Epithelial cell of proximal tubule (primary cell): ENCODE results near the gene FAM24A. TPM values are rescaled to one million over a fixed set of nuclear protein-coding genes. Genes with fewer than 3 reads are reported as not detected.
A peak's percentile ranks its signal among the peaks of the same experiment; 100 is the strongest.

Experiments
- DNase-seq: peaks from one replicate; pipeline ENCODE4 v3.0.0-alpha.2; 2011; ENCODE audit warnings: low read depth
- H3K4me3 ChIP-seq: 2 replicates; pipeline ENCODE4 v1.5.1; 2011; ENCODE audit warnings: low read depth, mild to moderate bottlenecking, low read length
- total RNA-seq: library from RNA; depleted of rRNA; stranded (reverse); fragments of >200 nt; gene quantifications from 2 replicates; pipeline ENCODE4 v1.2.3, GENCODE V29; 2015
- TF ChIP-seq, protein P1 (sequence below): conservative IDR thresholded peaks from 2 replicates; pipeline ENCODE4 v1.5.1; 2012; ENCODE audit warnings: low read depth, mild to moderate bottlenecking, low read length

The FAM24A gene
- total RNA-seq, 1 donor from 2014 or later = not detected

DNA sequence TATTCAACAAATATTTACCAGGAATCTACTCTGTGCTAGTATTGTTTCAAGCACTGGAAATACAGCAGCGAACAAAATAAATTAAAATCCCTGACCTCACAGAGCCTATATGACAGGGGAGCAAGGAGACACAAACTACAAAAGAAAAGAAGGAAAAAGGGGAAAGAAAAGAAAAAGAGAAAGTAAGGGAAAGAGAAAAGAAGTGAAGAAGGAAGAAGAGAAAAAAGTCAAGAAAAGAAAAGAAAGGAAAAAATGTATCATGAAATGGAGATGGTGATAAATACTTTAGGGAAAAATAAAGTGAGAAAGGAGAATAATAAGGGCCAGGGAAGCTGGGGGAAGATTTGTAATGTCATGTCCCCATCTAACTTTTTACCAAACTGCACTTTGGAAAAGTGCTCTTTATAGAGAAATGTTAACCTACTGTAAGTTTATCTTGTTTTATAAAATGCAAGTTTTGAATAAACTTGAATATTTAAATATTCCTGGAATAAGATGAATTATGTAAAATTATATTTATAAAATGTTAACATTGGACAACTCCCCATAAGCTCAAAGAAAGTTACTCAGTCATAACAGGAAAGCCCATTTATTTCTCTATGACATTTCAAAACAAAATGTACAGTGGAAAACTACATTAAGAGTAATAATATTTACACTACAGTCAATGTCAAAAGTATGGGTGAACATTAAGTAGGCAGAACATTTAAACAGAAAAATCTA lies 28.9 kb downstream of the FAM24A start:
- TF ChIP-seq, protein P1, sequence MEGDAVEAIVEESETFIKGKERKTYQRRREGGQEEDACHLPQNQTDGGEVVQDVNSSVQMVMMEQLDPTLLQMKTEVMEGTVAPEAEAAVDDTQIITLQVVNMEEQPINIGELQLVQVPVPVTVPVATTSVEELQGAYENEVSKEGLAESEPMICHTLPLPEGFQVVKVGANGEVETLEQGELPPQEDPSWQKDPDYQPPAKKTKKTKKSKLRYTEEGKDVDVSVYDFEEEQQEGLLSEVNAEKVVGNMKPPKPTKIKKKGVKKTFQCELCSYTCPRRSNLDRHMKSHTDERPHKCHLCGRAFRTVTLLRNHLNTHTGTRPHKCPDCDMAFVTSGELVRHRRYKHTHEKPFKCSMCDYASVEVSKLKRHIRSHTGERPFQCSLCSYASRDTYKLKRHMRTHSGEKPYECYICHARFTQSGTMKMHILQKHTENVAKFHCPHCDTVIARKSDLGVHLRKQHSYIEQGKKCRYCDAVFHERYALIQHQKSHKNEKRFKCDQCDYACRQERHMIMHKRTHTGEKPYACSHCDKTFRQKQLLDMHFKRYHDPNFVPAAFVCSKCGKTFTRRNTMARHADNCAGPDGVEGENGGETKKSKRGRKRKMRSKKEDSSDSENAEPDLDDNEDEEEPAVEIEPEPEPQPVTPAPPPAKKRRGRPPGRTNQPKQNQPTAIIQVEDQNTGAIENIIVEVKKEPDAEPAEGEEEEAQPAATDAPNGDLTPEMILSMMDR = no peak
- no peak for DNase-seq
- no peak overlapping the region for H3K4me3 ChIP-seq

DNA sequence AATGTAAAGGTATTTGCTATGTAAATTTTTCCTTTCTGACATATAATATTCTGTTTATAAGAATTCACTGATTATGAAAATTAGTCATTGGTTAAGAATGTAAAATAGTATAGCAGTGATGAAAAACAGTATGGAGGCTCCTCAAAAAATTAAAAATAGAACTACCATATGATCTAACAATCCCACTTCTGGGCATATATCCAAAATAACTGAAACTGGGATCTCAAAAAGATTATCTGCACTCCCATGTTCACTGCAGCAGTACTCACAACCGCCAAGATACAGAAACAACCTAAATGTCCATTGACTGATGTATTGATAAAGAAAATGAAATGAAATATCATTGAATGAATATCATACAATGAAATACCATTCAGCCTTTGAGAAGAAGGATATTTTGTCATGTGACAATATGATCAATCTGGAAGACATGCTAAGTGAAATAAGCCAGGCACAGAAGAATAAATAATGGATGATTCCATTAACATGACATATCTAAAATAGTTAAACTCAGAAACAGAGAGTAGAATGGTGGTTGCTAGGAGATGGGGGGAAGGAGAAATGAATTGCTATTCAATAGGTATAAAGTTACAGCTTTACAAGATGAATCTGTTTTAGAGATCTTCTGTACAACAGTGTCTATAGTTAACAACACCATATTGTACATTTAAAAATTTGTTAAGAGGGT lies 29.6 kb downstream of the FAM24A start:
- no peak for DNase-seq
- TF ChIP-seq, protein P1 = no peak
- no peak overlapping the region for H3K4me3 ChIP-seq

DNA sequence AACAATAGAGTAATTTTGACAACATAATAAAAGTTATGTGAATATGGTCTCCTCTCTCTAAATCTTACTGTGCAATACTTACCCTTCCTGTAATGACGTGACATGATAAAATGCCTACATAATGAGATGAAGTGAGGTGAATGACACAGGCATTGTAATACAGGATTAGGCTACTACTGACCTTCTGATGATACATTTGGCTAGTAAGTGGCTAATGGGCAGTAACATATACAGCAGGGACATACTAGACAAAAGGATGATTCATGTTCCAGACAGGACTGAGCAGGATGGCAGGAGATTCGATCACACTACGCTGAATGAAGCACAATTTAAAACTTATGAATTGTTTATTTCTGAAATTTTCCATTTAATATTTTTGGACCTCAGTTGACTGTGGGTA lies 38.9 kb downstream of the FAM24A start:
- no peak for DNase-seq
- TF ChIP-seq, protein P1 = no peak
- H3K4me3 ChIP-seq = no peak overlapping the region

DNA sequence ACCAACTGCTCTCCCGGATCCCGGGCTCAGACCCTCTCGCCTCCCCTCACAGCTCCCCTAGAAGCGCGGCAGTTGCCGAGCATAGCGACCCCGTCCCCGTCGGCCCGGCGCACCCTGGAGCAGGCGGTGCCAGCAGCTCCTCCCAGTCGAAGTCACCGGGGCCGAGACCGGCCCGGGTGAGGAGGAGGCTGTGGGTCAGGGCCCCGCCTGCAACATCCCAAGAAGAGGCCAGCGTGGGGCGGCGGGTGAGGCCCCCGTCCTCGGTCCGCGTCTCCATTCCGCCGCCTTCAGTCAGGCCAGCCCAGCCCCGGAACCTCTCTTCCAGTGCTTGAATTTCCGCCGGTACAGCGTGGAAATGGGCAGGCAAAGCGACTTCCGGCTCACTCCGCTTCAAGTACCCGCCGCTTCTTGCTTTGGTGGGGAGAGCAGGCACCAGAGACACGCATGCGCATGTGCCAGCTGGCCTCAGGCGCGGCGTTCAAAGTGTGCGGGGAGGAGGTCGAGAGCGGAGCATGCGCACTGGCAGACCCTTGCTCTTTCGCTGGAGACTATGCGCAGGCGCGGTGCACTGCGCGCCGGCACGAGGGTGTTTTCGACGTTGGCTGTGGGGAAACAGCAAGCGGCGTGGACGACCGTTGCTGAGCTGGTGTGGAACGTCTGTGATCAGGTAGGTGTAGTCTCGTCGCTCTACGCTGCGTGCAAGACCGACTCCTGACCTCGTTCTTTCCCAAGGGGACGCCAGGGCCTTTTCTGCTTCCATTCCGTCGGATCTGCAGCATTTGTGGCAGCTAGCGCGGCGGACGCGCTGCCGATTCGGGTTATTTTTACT lies 43.7 kb downstream of the FAM24A start, which contains the start of gene C10orf88:
C10orf88 (minus strand) TSS at position 326 of the 829 bp plus-strand sequence; CDS start at position 277, 49 bp downstream.
- peak within 1 kb of the TSS; percentile 72 for H3K4me3 ChIP-seq
- TF ChIP-seq, protein P1 = no peak
- DNase-seq = peak; percentile 78

DNA sequence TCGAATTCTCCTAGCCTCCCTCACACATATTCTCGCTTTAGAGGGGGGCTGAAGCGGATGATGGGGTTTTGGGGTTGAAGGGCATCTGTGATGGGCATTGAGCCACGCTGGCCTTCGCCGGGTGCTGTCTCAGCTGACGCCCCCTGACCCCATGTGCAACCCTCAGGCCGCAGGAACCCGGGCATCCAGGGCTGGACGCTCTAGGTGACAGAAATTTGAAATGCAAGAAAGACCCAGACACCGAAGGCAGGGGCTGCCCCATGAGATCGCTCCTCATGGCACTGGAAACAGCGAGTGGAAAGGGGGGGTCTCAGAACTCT lies 44.3 kb downstream of the FAM24A start:
- DNase-seq = no peak
- peak overlapping the region; percentile 72 for H3K4me3 ChIP-seq
- TF ChIP-seq, protein P1 = no peak

DNA sequence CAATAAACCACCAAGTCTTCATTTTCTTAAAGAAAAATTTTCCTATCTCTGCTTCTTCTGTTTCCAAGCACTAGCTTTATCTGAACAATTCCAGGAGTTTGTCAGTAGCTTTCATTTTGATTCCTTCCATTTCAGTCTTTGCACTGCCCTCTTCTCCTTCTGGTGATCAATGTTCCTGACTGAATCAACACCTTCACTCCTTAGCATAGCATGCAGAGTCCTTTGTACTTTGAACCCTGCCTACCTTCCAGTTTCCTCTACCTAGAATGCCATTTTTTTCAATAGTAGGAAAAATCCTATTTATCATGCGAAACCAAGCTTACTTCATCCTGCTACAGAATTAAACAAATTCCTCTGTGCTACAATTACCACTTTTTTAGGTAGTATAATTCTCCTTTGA lies 45.5 kb downstream of the FAM24A start:
- DNase-seq = no peak
- H3K4me3 ChIP-seq = no peak overlapping the region
- TF ChIP-seq, protein P1 = no peak
